ENCODE data around the gene INTS1.

- TF ChIP-seq, protein P1, sequence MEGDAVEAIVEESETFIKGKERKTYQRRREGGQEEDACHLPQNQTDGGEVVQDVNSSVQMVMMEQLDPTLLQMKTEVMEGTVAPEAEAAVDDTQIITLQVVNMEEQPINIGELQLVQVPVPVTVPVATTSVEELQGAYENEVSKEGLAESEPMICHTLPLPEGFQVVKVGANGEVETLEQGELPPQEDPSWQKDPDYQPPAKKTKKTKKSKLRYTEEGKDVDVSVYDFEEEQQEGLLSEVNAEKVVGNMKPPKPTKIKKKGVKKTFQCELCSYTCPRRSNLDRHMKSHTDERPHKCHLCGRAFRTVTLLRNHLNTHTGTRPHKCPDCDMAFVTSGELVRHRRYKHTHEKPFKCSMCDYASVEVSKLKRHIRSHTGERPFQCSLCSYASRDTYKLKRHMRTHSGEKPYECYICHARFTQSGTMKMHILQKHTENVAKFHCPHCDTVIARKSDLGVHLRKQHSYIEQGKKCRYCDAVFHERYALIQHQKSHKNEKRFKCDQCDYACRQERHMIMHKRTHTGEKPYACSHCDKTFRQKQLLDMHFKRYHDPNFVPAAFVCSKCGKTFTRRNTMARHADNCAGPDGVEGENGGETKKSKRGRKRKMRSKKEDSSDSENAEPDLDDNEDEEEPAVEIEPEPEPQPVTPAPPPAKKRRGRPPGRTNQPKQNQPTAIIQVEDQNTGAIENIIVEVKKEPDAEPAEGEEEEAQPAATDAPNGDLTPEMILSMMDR (conservative IDR thresholded peaks at IDR 0.05 in 1 of 2, IDR thresholded peaks at IDR 0.05 in 1 of 2; ENCODE audit: extremely low read depth in 1 of 2, insufficient read depth in 1 of 2, low read depth in 1 of 2, low read length in 2 of 2), result no peak
- TF ChIP-seq EZH2 (IDR thresholded peaks at IDR 0.05; ENCODE audit: borderline replicate concordance, low read length), result no peak
These were observed 73.9 kb downstream of the INTS1 start for GRCh38 chr7:1430056-1430845.
